T1000 (cell line): ENCODE data around the gene AFAP1.

Source experiments
- DNase-seq: peaks from one replicate; lab custom pipeline; 2025; ENCODE audit warnings: mixed read lengths; lab: John Stamatoyannopoulos, UW

The AFAP1 gene

GRCh38 chr4:7915875-7916242, 23.8 kb downstream of the AFAP1 start:
- no peak for DNase-seq

- DNase-seq = no peak
Measured at GRCh38 chr4:7912826-7913225, 26.8 kb downstream of the AFAP1 start.

GRCh38 chr4:7910952-7911578, 28.6 kb downstream of the AFAP1 start:
- no peak for DNase-seq

GRCh38 chr4:7910263-7910896, 29.3 kb downstream of the AFAP1 start:
- DNase-seq = no peak

GRCh38 chr4:7909463-7910262, 30.0 kb downstream of the AFAP1 start:
- no peak for DNase-seq

- no peak for DNase-seq
Measured at GRCh38 chr4:7908668-7909067, 31.0 kb downstream of the AFAP1 start.

GRCh38 chr4:7907142-7907541, 32.5 kb downstream of the AFAP1 start:
- no peak for DNase-seq

GRCh38 chr4:7906171-7906701, 33.4 kb downstream of the AFAP1 start:
- no peak for DNase-seq

- DNase-seq = no peak
Measured at GRCh38 chr4:7904952-7905915, 34.4 kb downstream of the AFAP1 start.

- DNase-seq = no peak
Measured at GRCh38 chr4:7903791-7904516, 35.7 kb downstream of the AFAP1 start.

- DNase-seq = no peak
Measured at GRCh38 chr4:7902826-7903225, 36.8 kb downstream of the AFAP1 start.

- DNase-seq = no peak
Measured at GRCh38 chr4:7902101-7902553, 37.5 kb downstream of the AFAP1 start.

- DNase-seq = no peak
Measured at GRCh38 chr4:7901311-7901885, 38.3 kb downstream of the AFAP1 start.

GRCh38 chr4:7900334-7900909, 39.2 kb downstream of the AFAP1 start:
- no peak for DNase-seq

GRCh38 chr4:7899184-7899869, 40.3 kb downstream of the AFAP1 start:
- no peak for DNase-seq

GRCh38 chr4:7898385-7898784, 41.3 kb downstream of the AFAP1 start:
- DNase-seq = no peak

GRCh38 chr4:7897811-7898210, 41.9 kb downstream of the AFAP1 start:
- no peak for DNase-seq

- no peak for DNase-seq
Measured at GRCh38 chr4:7894677-7895181, 44.9 kb downstream of the AFAP1 start.

- no peak for DNase-seq
Measured at GRCh38 chr4:7894098-7894676, 45.5 kb downstream of the AFAP1 start.
